Mucosa of rectum (tissue), 2 donors: Measurements from ENCODE around the gene EEPD1.

Experiments
- H3K27ac ChIP-seq, 2 donors: one replicate each; pipeline ENCODE4 v1.7.0; 2013; ENCODE audit warnings: inconsistent platforms in 2 of 2, low read depth in 2 of 2, low read length in 2 of 2
- H3K27me3 ChIP-seq, 2 donors: one replicate each; pipeline ENCODE4 v1.7.0; 2013; ENCODE audit warnings: low read length in 2 of 2; ENCODE audit not compliant: control insufficient read depth in 2 of 2, insufficient read depth in 2 of 2
- H3K36me3 ChIP-seq, 2 donors: one replicate each; pipeline ENCODE4 v1.7.0; 2013; ENCODE audit warnings: low read length in 2 of 2; ENCODE audit not compliant: control insufficient read depth in 2 of 2, insufficient read depth in 2 of 2
- H3K4me1 ChIP-seq, 2 donors: one replicate each; pipeline ENCODE4 v1.7.0; 2013; ENCODE audit warnings: low read length in 2 of 2, mild to moderate bottlenecking in 1 of 2; ENCODE audit not compliant: control insufficient read depth in 2 of 2, insufficient read depth in 2 of 2
- H3K4me3 ChIP-seq, 2 donors: one replicate each; pipeline ENCODE4 v1.7.0; 2013; ENCODE audit warnings: low read length in 2 of 2
- H3K9ac ChIP-seq, 2 donors: one replicate each; pipeline ENCODE4 v1.7.0; 2013; ENCODE audit warnings: low read length in 2 of 2, low read depth in 1 of 2, mild to moderate bottlenecking in 1 of 2
- H3K9me3 ChIP-seq, 2 donors: one replicate each; pipeline ENCODE4 v1.7.0; 2013; ENCODE audit warnings: low read length in 2 of 2; ENCODE audit not compliant: control insufficient read depth in 2 of 2
- donor health status: healthy.
- donor health status: Normal muscosa, but diverticular disease.

The EEPD1 gene

DNA sequence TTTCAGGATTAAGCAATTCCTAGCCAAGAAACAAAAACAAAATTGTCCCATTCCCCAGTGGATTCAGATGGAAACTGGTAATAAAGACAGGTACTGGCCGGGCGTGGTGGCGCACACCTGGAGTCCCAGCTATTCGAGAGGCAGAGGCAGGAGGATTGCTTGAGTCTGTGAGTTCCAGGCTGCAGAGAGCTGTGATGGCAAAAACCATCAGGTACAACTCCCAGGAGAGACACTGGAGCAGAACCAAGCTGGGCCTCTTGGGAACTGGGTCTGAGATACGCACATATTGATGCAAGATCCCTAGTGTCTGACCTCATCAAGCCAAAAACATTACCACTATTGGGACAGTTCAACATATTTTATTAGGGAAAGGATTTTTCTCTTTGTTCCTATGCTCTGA is 152.6 kb downstream of the EEPD1 start:
- no peak overlapping the region for H3K4me3 ChIP-seq
- no peak overlapping the region for H3K27ac ChIP-seq
- H3K4me1 ChIP-seq = peaks cover 3 to 11% of the 10 kb centered on the region in 2 donors
- H3K27me3 ChIP-seq = no peaks in the 10 kb centered on the region
- no peaks in the 10 kb centered on the region for H3K9me3 ChIP-seq
- H3K36me3 ChIP-seq = no peaks in the 10 kb centered on the region
- no peak overlapping the region for H3K9ac ChIP-seq

DNA sequence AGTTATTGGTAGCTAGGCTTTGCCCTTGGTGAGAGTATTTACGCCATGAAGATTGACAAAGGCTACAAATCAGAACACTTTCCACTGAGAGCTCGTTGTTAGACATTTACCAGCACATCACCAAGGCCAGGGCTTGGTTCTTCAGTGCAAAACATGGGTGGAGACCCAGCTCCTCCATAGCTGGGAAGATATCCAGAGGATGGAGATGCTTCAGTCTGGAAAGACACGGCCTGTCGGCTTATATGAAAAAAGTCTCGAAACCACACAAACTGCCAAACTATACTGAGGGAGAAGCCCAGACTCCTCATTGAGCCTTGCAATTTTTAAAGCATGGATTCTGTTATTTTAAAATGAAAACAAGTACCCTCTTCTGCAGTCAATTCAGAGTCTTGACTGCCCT is 153.2 kb downstream of the EEPD1 start:
- peaks cover 3 to 11% of the 10 kb centered on the region in 2 donors for H3K4me1 ChIP-seq
- no peaks in the 10 kb centered on the region for H3K9me3 ChIP-seq
- no peaks in the 10 kb centered on the region for H3K27me3 ChIP-seq
- H3K27ac ChIP-seq = no peak overlapping the region
- no peak overlapping the region for H3K4me3 ChIP-seq
- no peak overlapping the region for H3K9ac ChIP-seq
- H3K36me3 ChIP-seq = no peaks in the 10 kb centered on the region

DNA sequence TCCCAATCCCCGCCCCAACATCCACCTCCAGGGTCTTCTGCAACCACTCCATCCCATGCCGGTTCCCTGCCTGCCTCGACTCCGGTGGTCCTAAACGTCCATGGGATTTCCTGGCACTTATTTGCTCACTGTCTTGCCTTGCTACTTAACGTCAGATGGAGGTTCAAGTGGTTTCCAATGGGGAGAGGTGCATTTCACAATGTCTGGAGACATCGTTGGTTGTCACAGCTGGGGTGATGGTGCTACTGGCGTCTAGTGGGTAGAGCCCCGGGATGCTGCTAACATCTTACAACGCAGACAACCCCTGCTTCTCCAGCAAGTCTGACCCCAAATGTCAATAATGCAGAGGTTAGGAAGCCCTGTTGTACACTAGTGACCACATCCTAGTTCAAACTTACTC is 153.7 kb downstream of the EEPD1 start:
- no peak overlapping the region for H3K9ac ChIP-seq
- peaks cover 3 to 11% of the 10 kb centered on the region in 2 donors for H3K4me1 ChIP-seq
- no peaks in the 10 kb centered on the region for H3K9me3 ChIP-seq
- H3K27me3 ChIP-seq = no peaks in the 10 kb centered on the region
- H3K4me3 ChIP-seq = no peak overlapping the region
- no peak overlapping the region for H3K27ac ChIP-seq
- no peaks in the 10 kb centered on the region for H3K36me3 ChIP-seq

DNA sequence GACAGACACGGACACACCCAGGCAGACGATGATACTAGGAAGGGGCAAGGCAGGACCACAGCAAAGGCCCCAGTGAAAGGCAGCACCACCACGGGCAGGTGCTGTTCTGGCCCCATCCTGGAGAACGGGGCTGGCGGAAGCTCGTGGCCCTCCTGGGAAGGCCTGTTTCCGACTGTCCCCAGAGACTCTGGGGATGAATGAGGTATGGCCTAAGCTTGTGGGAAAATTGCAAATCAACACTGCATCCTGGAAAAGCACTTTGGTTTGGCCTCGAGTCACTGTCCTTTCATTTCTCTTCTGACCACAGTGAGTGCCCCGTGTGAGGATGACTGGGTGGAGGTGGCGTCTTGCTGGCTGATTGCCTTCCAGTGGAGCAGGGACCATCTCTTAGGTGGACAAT is 155.0 kb downstream of the EEPD1 start:
- H3K9me3 ChIP-seq = no peaks in the 10 kb centered on the region
- no peak overlapping the region for H3K27ac ChIP-seq
- H3K36me3 ChIP-seq = no peaks in the 10 kb centered on the region
- no peak overlapping the region for H3K9ac ChIP-seq
- no peak overlapping the region for H3K4me3 ChIP-seq
- no peaks in the 10 kb centered on the region for H3K27me3 ChIP-seq
- peaks cover 3 to 9% of the 10 kb centered on the region in 2 donors for H3K4me1 ChIP-seq

DNA sequence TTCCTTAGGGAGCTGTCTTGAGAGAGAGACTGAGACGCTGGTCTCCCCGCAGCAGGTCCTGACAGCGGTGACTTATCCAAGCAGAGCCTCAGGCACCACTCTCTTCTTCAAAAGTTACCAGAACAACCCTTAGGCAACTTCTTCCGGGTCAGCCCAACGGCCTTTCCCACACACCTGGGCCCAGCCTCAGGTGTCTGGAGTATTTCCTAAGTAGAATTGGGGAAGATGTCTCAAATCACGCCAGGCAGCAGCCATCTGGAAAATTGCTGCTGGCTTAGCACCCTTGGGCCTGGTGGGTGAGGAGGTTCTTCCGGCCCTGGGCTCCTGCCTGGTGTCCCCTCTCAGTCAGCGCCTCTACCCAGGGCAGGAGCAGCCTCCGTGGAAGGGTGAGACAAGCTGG is 156.2 kb downstream of the EEPD1 start:
- Histone ChIP-seq H3K4me3 (no peak overlapping the region), H3K9me3 (no peaks in the 10 kb centered on the region), H3K4me1 (peaks cover 0 to 2% of the 10 kb centered on the region in 2 donors), H3K27me3 (no peaks in the 10 kb centered on the region), H3K9ac (no peak overlapping the region), H3K27ac (no peak overlapping the region), H3K36me3 (no peaks in the 10 kb centered on the region)

DNA sequence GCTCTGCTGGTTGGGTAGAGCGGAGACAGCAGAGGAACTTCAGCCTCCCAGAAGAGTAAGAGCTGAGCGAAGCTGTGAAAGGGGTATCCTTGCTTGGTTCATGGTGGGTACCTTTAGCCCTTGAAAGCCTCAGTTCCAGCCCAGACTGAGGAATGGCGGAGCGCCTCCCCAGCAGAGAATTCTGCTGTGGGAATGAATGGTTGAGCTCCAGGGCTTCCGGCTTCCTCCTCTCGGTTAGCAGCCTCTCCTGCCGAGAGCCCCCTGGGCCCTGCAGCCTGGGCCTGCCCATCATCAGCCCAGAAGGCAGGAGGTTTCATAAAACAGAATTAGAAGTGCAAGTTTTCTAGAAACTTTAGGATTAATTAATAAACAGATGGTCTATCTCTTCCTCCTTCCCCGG is 156.7 kb downstream of the EEPD1 start:
- H3K27me3 ChIP-seq = no peaks in the 10 kb centered on the region
- no peaks in the 10 kb centered on the region for H3K9me3 ChIP-seq
- H3K27ac ChIP-seq = no peak overlapping the region
- H3K36me3 ChIP-seq = no peaks in the 10 kb centered on the region
- H3K4me3 ChIP-seq = no peak overlapping the region
- peaks cover 0 to 2% of the 10 kb centered on the region in 2 donors for H3K4me1 ChIP-seq
- no peak overlapping the region for H3K9ac ChIP-seq

DNA sequence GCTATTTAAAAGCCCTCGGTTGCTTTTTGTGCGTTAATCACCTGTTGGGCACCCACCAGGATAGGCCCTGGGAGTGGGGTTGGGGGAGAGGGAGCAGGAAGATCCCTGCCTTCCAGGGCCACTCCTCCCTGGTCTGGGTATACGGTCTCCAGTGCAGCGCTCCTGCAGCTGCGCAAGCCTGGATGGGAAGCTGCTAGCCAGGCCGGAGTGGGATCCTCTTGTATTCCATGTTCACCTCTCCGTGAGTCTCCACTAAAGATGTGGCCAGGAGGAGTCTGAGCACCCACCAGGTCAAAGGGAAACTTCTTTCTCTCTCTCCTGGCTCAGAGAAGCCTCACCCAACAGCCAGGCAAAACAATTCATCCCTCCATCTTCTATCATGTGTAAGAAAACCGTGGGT is 157.8 kb downstream of the EEPD1 start:
- Histone ChIP-seq H3K27ac (no peak overlapping the region), H3K36me3 (no peaks in the 10 kb centered on the region), H3K4me3 (no peak overlapping the region)

DNA sequence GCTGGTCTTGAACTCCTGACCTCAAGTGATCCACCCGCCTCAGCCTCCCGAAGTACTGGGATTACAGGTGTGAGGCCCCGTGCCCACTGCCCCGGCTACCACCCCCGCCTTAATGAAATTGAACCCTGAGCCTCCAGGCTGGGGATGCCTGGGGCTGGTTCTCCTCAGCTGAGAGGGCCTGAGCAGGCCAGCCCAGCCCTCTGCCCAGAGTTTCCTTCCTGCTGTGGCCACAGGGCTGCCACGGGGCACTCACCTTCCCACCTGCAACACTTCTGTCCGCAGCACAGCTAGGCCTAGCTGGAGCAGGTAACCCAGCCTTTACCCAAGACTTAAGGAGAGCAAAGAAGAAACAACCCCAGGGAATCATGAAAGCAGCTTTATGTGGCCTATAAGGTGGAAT is 158.5 kb downstream of the EEPD1 start:
- H3K9me3 ChIP-seq = no peaks in the 10 kb centered on the region
- H3K36me3 ChIP-seq = no peaks in the 10 kb centered on the region
- peaks cover 2 to 4% of the 10 kb centered on the region in 2 donors for H3K4me1 ChIP-seq
- H3K4me3 ChIP-seq = no peak overlapping the region
- no peak overlapping the region for H3K27ac ChIP-seq
- no peak overlapping the region for H3K9ac ChIP-seq
- H3K27me3 ChIP-seq = no peaks in the 10 kb centered on the region

More for the DNA sequence above, 157.8 kb downstream of the EEPD1 start:
- Histone ChIP-seq H3K9ac (no peak overlapping the region), H3K9me3 (no peaks in the 10 kb centered on the region), H3K27me3 (no peaks in the 10 kb centered on the region), H3K4me1 (peaks cover 2 to 4% of the 10 kb centered on the region in 2 donors)

DNA sequence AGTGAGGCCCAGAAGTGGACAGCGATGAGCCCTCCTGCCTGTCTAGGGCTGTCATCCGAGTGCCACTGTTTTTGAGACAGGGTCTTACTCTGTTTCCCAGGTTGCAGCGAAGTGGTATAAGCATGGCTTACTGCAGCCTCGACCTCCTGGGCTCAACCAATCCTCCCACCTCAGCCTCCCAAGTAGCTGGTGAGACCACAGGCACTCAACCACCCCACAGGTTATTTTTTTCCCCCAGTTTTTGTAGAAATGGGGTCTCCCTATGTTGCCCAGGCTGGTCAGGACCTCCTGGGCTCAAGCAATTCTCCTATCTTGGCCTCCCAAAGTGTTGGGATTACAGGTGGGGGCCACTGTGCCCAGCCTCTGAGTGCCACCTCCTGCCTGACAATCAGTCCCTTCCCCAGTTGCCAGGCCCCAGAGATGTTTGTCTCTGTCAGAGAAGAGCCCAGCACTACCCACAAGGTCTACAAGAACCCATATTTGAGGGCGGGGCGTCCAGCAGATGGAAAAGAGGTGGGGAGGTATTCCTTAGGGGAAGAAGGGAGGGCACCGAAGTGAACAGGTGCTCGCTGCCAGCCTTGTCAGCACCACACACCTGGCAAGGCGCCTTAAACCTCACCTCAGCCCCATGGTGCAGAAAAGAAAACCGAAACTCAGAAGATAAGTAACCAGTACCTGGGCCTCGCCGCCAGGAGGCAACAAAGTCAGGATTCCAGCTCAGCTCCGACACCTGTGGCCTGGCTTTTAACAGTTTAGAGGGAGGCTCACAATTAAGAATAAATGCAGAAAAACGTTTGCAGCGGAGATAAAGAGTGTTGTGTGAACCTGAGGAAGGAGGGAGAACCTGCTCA is 159.2 kb downstream of the EEPD1 start:
- Histone ChIP-seq H3K4me3 (peak overlapping the region; percentile 47 to 56), H3K27me3 (no peaks in the 10 kb centered on the region), H3K4me1 (peaks cover 2 to 4% of the 10 kb centered on the region in 2 donors), H3K9me3 (no peaks in the 10 kb centered on the region), H3K36me3 (no peaks in the 10 kb centered on the region), H3K9ac (peak overlapping the region in 1 of 2 donors; percentile 30), H3K27ac (no peak overlapping the region)

DNA sequence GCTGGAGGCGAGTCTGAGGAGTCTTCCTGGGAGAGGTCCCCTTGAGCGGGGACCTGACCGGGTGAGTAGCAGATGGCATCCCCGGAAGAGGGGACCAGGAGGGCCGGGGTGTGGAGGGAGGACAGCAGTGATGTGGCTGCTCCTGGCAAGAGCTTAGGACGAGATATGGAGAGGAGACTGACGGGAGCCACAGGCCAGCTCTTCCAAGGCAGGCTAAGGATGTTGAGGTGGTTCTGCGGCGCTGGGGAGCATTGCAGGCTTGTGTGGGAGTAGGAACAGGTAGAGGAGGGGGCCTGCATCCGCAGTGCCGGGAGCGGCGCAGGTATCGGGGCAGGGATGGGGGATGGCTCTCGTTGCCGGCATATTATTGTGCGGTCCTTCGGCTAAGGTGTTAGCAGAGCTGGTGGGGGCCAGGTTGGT is 159.9 kb downstream of the EEPD1 start:
- H3K27ac ChIP-seq = no peak overlapping the region
- peaks cover 2 to 4% of the 10 kb centered on the region in 2 donors for H3K4me1 ChIP-seq
- no peaks in the 10 kb centered on the region for H3K27me3 ChIP-seq
- H3K36me3 ChIP-seq = no peaks in the 10 kb centered on the region
- no peak overlapping the region for H3K9ac ChIP-seq
- no peaks in the 10 kb centered on the region for H3K9me3 ChIP-seq
- peak overlapping the region in 1 of 2 donors; percentile 56 for H3K4me3 ChIP-seq
